Peyer's patch (tissue), 4 donors: ENCODE measurements around the gene AFDN.

Experiments used
- CTCF ChIP-seq, 6 experiments: fragments of 450-650 bp in 4 of 6; fragments of 200-600 bp in 2 of 6; sonication (generic) in 1 of 6; IDR thresholded peaks; one replicate each; pipeline ENCODE4 v1.5.1; 2017 to 2019; ENCODE audit warnings: antibody characterized with exemption in 6 of 6, mild to moderate bottlenecking in 3 of 6, moderate library complexity in 1 of 6
- POLR2A ChIP-seq, 2 donors: fragments of 450-650 bp; IDR thresholded peaks; one replicate each; pipeline ENCODE4 v1.5.1; 2017; ENCODE audit warnings: antibody characterized with exemption in 2 of 2, mild to moderate bottlenecking in 2 of 2, moderate library complexity in 2 of 2

GRCh38 chr6:167829513-167829912 lies 2.8 kb downstream of the AFDN start:
- TF ChIP-seq POLR2A (IDR thresholded peaks at IDR 0.05) (no peak), CTCF (IDR thresholded peaks at IDR 0.05) (no peak)
